Measurements from ENCODE around the gene MYBL2. TPM values are rescaled to one million over a fixed set of nuclear protein-coding genes. Genes with fewer than 3 reads are reported as not detected.

MYBL2 gene
- total RNA-seq, 1 donor from 2014 or later: 1.7 TPM

DNA sequence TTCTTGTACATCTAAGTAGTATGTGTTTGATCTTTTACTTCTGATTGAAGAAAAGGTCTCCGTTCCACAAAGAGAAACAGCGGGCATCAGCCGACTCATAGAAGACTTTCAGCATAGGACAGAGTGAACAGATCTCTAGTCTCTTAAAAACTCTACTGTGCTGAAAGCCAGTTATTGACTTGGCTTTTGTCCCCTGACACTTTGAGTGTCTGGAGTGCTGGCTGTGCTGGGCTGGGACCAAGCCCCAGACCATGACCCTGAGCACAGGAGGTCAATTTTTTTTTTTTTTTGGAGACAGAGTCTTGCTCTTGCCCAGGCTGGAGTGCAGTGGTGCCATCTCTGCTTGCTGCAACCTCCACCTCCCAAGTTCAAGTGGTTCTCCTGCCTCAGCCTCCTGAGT is 27.8 kb downstream of the MYBL2 start:
- H3K27ac ChIP-seq: no peak overlapping the region
- H3K36me3 ChIP-seq: no peaks in the 10 kb centered on the region
- no peak for DNase-seq (ENCODE audit: extremely low spot score in 2 of 2)
- H3K4me3 ChIP-seq: no peak overlapping the region
- H3K27me3 ChIP-seq: no peaks in the 10 kb centered on the region
- TF ChIP-seq, protein P1, sequence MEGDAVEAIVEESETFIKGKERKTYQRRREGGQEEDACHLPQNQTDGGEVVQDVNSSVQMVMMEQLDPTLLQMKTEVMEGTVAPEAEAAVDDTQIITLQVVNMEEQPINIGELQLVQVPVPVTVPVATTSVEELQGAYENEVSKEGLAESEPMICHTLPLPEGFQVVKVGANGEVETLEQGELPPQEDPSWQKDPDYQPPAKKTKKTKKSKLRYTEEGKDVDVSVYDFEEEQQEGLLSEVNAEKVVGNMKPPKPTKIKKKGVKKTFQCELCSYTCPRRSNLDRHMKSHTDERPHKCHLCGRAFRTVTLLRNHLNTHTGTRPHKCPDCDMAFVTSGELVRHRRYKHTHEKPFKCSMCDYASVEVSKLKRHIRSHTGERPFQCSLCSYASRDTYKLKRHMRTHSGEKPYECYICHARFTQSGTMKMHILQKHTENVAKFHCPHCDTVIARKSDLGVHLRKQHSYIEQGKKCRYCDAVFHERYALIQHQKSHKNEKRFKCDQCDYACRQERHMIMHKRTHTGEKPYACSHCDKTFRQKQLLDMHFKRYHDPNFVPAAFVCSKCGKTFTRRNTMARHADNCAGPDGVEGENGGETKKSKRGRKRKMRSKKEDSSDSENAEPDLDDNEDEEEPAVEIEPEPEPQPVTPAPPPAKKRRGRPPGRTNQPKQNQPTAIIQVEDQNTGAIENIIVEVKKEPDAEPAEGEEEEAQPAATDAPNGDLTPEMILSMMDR (IDR thresholded peaks at IDR 0.05): no peak
- TF ChIP-seq POLR2A (IDR thresholded peaks at IDR 0.05): no peak
- no peak for TF ChIP-seq POLR2AphosphoS5 (IDR thresholded peaks at IDR 0.05; ENCODE audit: insufficient read depth in 1 of 2, low read depth in 1 of 2)
- no peaks in the 10 kb centered on the region for H3K4me1 ChIP-seq
- no peaks in the 10 kb centered on the region for H3K9me3 ChIP-seq
- intact Hi-C loops (cut with DNase I): no loop called here

DNA sequence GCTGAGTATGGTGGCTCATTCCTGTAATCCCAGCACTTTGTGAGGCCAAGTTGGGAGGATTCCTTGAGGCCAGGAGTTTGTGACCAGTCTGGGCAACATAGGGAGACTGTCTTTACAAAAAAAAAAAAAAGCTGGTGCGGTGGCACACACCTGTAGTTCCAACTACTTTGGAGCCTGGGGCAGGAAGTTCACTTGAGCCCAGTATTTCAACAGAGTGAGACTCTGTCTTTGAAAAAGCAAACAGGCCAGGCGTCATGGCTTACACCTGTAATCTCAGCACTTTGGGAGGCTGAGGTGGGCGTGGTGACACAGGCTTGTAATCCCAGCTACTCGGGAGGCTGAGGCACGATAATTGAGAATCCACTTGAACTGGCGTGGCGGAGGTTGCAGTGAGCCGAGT is 28.7 kb downstream of the MYBL2 start:
- Histone ChIP-seq H3K4me3 (no peak overlapping the region), H3K36me3 (no peaks in the 10 kb centered on the region), H3K4me1 (no peaks in the 10 kb centered on the region), H3K27ac (no peak overlapping the region), H3K9me3 (no peaks in the 10 kb centered on the region), H3K27me3 (no peaks in the 10 kb centered on the region)
- intact Hi-C loops (cut with DNase I): no loop called here
- no peak for TF ChIP-seq POLR2AphosphoS5 (IDR thresholded peaks at IDR 0.05; ENCODE audit: insufficient read depth in 1 of 2, low read depth in 1 of 2)
- no peak for TF ChIP-seq POLR2A (IDR thresholded peaks at IDR 0.05)
- TF ChIP-seq, protein P1 (IDR thresholded peaks at IDR 0.05): no peak
- no peak for DNase-seq (ENCODE audit: extremely low spot score in 2 of 2)

DNA sequence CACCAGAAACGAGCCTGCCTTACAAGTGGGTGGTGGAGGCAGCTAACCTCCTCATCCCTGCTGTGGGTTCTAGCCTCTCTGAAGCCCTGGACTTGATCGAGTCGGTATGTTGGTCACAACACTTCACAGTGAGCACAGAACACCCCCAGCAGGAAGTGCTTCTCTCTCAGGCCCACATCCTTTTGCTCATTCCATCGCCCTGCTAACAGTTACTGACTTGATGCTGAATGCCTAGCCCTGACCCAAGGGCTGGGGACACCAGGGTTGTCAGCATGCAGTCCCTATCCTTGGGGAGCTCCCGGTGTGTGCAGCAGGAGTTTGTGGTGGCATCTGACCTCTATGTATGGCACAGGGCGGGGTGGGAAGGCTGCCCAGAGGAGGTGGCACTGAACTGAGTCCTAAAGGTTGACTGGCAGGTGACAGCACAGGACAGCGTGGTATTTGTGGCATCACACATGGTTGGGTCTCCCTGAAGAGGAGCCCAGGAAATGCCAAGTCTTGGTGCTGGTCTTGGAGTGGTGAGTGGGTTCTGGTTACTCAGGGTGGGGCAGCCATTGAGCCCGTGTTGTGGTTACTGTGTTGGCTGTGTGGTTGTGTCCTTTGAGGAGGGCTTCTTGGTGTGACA is 33.1 kb downstream of the MYBL2 start:
- Histone ChIP-seq H3K36me3 (no peaks in the 10 kb centered on the region), H3K4me1 (no peaks in the 10 kb centered on the region), H3K4me3 (no peak overlapping the region), H3K27ac (no peak overlapping the region), H3K27me3 (no peaks in the 10 kb centered on the region), H3K9me3 (no peaks in the 10 kb centered on the region)
- intact Hi-C loops (cut with DNase I): no loop called here
- DNase-seq (ENCODE audit: extremely low spot score in 2 of 2): no peak
- TF ChIP-seq POLR2A (IDR thresholded peaks at IDR 0.05) (no peak), POLR2AphosphoS5 (IDR thresholded peaks at IDR 0.05; ENCODE audit: insufficient read depth in 1 of 2, low read depth in 1 of 2) (no peak)
- TF ChIP-seq, protein P1 (IDR thresholded peaks at IDR 0.05): no peak

DNA sequence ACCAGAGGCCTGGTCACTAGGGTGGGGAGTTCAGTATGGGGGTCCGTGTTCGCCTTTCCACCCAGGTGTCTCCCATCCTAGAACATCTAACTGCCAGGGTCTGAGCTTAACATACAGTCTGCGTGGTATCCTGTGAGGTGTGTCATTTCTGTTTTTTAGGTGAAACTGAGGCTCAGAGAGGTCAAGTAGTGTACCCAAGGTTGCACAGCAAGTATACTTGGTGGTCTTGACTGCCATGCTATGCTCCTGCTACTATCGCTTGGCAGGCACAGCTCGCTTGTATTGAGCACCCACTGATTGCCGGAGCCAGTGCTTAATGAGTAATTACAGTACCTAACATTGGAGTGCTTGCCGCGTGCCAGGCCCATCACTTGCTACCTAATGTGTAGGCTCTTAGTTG is 33.7 kb downstream of the MYBL2 start:
- DNase-seq (ENCODE audit: extremely low spot score in 2 of 2): no peak
- intact Hi-C loops (cut with DNase I): no loop called here
- Histone ChIP-seq H3K9me3 (no peaks in the 10 kb centered on the region), H3K27me3 (no peaks in the 10 kb centered on the region), H3K27ac (no peak overlapping the region), H3K4me1 (no peaks in the 10 kb centered on the region), H3K36me3 (no peaks in the 10 kb centered on the region), H3K4me3 (no peak overlapping the region)
- TF ChIP-seq POLR2AphosphoS5 (IDR thresholded peaks at IDR 0.05; ENCODE audit: insufficient read depth in 1 of 2, low read depth in 1 of 2): no peak
- TF ChIP-seq, protein P1 (IDR thresholded peaks at IDR 0.05): no peak
- TF ChIP-seq POLR2A (IDR thresholded peaks at IDR 0.05): no peak

DNA sequence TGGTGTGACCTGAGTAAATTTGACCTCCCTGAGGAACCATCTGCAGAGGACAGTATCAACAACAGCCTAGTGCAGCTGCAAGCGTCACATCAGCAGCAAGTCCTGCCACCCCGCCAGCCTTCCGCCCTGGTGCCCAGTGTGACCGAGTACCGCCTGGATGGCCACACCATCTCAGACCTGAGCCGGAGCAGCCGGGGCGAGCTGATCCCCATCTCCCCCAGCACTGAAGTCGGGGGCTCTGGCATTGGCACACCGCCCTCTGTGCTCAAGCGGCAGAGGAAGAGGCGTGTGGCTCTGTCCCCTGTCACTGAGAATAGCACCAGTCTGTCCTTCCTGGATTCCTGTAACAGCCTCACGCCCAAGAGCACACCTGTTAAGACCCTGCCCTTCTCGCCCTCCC is 35.6 kb downstream of the MYBL2 start:
- Histone ChIP-seq H3K4me3 (no peak overlapping the region), H3K27ac (no peak overlapping the region), H3K36me3 (no peaks in the 10 kb centered on the region), H3K4me1 (no peaks in the 10 kb centered on the region), H3K9me3 (no peaks in the 10 kb centered on the region), H3K27me3 (no peaks in the 10 kb centered on the region)
- intact Hi-C loops (cut with DNase I): no loop called here
- DNase-seq (ENCODE audit: extremely low spot score in 2 of 2): no peak
- TF ChIP-seq POLR2AphosphoS5 (IDR thresholded peaks at IDR 0.05; ENCODE audit: insufficient read depth in 1 of 2, low read depth in 1 of 2) (no peak), POLR2A (IDR thresholded peaks at IDR 0.05) (no peak)
- TF ChIP-seq, protein P1 (IDR thresholded peaks at IDR 0.05): no peak
